Measurements from ENCODE around the gene RAPGEF5.

RAPGEF5 gene

DNA sequence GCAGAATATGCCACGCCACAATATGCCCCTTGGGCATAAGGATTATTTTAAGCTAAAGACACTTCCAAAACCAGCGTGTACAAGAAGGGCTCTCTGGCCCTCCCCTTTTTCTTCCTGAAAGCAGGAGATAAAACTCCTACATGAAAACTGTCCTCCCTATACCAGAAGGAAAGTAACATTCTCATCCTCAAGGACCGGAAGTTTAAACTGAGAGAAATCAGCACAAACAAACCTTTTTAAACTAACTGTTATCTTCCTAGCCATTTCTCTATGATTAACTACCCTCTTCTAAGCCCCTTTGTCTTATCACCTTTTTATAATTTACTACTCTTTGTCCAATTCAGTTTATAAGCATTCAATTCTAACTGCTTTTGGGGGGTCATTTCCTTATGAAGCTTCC lies 16.4 kb upstream of the RAPGEF5 start:
- no peak for DNase-seq (ENCODE audit: low read depth)
- no peak for TF ChIP-seq CTCF (conservative IDR thresholded peaks at IDR 0.05; ENCODE audit: control insufficient read depth, insufficient read depth, low read depth, low read length)

DNA sequence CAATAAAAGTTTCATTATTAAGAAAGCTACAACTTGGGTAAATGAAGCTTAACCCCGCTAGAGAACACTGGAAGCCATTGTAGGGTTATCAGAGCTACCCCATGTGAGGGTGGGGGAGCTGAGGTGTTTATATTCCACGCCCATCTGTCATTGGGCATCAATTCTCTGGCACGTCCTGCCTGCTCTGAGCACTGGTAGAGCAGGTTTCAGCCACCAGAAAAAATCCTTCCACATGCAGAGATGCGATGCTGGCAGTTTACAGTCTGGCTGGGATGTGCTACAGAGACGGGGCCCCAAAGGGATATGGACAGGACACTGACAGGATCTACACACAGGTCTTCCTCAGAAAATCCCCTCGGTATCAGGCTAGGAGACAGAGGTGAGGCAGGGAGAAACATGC lies 15.9 kb upstream of the RAPGEF5 start:
- no peak for DNase-seq (ENCODE audit: low read depth)
- no peak for TF ChIP-seq CTCF (conservative IDR thresholded peaks at IDR 0.05; ENCODE audit: control insufficient read depth, insufficient read depth, low read depth, low read length)
- H3K4me3 ChIP-seq (ENCODE audit: control insufficient read depth, low read depth, low read length) = no peak overlapping the region

More for the DNA sequence above, 16.4 kb upstream of the RAPGEF5 start:
- H3K4me3 ChIP-seq (ENCODE audit: control insufficient read depth, low read depth, low read length) = no peak overlapping the region

GRCh38 chr7:22371878-22372277 lies 14.9 kb upstream of the RAPGEF5 start:
- DNase-seq (ENCODE audit: low read depth) = no peak
- no peak overlapping the region for H3K4me3 ChIP-seq (ENCODE audit: control insufficient read depth, low read depth, low read length)
- no peak for TF ChIP-seq CTCF (conservative IDR thresholded peaks at IDR 0.05; ENCODE audit: control insufficient read depth, insufficient read depth, low read depth, low read length)

DNA sequence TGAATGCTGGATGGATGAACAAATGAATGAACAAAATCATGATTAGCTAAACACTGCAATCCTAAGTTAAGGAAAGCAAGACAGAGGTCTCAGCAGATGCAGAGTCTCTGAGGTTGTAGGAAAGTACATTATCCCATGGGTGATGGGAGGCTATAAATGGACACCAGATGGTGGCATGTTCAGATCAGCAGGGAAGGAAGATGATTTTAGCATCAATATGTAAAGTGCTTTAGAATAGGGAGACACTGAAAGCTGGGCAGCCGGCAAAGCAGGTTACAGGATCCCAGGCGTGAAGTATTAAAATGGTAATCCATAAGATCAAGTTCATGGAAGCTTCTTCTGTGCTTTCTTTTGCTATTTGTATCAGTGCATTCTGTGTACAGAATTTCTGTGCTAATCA lies 7.9 kb upstream of the RAPGEF5 start:
- DNase-seq (ENCODE audit: low read depth) = no peak
- H3K4me3 ChIP-seq (ENCODE audit: control insufficient read depth, low read depth, low read length) = no peak overlapping the region
- no peak for TF ChIP-seq CTCF (conservative IDR thresholded peaks at IDR 0.05; ENCODE audit: control insufficient read depth, insufficient read depth, low read depth, low read length)

GRCh38 chr7:22363756-22364422 lies 6.9 kb upstream of the RAPGEF5 start:
- no peak for DNase-seq (ENCODE audit: low read depth)
- no peak overlapping the region for H3K4me3 ChIP-seq (ENCODE audit: control insufficient read depth, low read depth, low read length)
- no peak for TF ChIP-seq CTCF (conservative IDR thresholded peaks at IDR 0.05; ENCODE audit: control insufficient read depth, insufficient read depth, low read depth, low read length)

GRCh38 chr7:22361795-22362194 lies 4.8 kb upstream of the RAPGEF5 start:
- no peak for TF ChIP-seq CTCF (conservative IDR thresholded peaks at IDR 0.05; ENCODE audit: control insufficient read depth, insufficient read depth, low read depth, low read length)
- DNase-seq (ENCODE audit: low read depth) = peak; percentile 20
- no peak overlapping the region for H3K4me3 ChIP-seq (ENCODE audit: control insufficient read depth, low read depth, low read length)

GRCh38 chr7:22361320-22361719 lies 4.4 kb upstream of the RAPGEF5 start:
- H3K4me3 ChIP-seq (ENCODE audit: control insufficient read depth, low read depth, low read length) = no peak overlapping the region
- TF ChIP-seq CTCF (conservative IDR thresholded peaks at IDR 0.05; ENCODE audit: control insufficient read depth, insufficient read depth, low read depth, low read length) = no peak
- DNase-seq (ENCODE audit: low read depth) = no peak
